ENCODE results near the gene ASB9.
A peak's percentile ranks its signal among the peaks of the same experiment; 100 is the strongest.
"Not testable (repeated sequence)": the region's sequence is repeated elsewhere in the genome, so short reads cannot be mapped to it uniquely, and the experiment has no call there.

Gene ASB9

GRCh38 chrX:15242899-15243555 is 26.9 kb downstream of the ASB9 start:
- peak in 1 of 3 donors; percentile 10 for DNase-seq (ENCODE audit: low read depth in 3 of 3, low spot score in 1 of 3)

GRCh38 chrX:15241301-15241700 is 28.6 kb downstream of the ASB9 start:
- no peak for DNase-seq (ENCODE audit: low read depth in 3 of 3, low spot score in 1 of 3)

- no peak for DNase-seq (ENCODE audit: low read depth in 3 of 3, low spot score in 1 of 3)
Observed at GRCh38 chrX:15240414-15240813, 29.5 kb downstream of the ASB9 start.

GRCh38 chrX:15236146-15236545 is 33.7 kb downstream of the ASB9 start:
- DNase-seq (ENCODE audit: low read depth in 3 of 3, low spot score in 1 of 3): no peak

- DNase-seq (ENCODE audit: low read depth in 3 of 3, low spot score in 1 of 3): no peak
Observed at GRCh38 chrX:15235001-15235400, 34.9 kb downstream of the ASB9 start.

GRCh38 chrX:15233416-15234015 is 36.4 kb downstream of the ASB9 start:
- DNase-seq (ENCODE audit: low read depth in 3 of 3, low spot score in 1 of 3): no peak

GRCh38 chrX:15224747-15225146 is 45.1 kb downstream of the ASB9 start:
- no peak for DNase-seq (ENCODE audit: low read depth in 3 of 3, low spot score in 1 of 3)

- no peak for DNase-seq (ENCODE audit: low read depth in 3 of 3, low spot score in 1 of 3)
Observed at GRCh38 chrX:15221321-15221720, 48.6 kb downstream of the ASB9 start.

GRCh38 chrX:15217161-15217560 is 52.7 kb downstream of the ASB9 start:
- DNase-seq (ENCODE audit: low read depth in 3 of 3, low spot score in 1 of 3): no peak

DNA sequence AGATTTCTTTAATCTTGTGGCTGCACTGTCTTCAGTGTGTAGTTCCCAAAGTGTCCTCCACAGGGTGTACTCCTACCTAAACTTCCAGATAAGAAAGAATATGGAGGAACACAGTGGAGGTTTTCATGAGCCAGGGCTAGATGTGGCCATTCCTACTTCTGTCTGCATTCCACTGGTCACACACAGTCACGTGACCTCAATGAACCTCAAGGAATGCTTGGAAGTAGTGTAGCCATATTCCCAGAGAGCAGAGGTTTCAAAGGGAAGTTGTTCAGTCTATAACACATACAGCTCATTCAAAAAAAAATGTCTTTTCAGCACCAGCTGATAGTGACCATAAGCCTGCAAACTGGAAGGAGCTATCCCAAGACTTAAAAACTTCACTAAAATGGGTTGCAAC is 53.6 kb downstream of the ASB9 start:
- DNase-seq (ENCODE audit: low read depth in 3 of 3, low spot score in 1 of 3): no peak

- no peak for DNase-seq (ENCODE audit: low read depth in 3 of 3, low spot score in 1 of 3)
Observed at GRCh38 chrX:15215366-15215765, 54.5 kb downstream of the ASB9 start.

DNA sequence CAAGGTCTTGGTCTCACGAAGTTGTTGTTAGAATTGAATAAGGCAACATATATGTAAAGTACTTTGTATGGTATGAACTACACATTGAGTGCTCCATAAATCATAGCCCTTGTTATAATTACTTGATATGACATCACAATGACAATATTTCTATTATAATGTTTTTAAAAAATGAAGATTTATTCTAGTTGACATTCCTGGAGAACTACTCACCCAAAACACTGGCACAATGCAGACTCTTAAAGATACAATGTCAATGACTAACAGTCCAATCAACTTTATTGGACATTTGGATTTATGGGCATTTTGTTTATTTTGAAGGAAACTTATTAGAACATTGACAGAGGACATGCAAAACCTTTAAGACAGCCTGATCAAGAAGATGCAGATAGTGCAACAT is 55.3 kb downstream of the ASB9 start:
- DNase-seq (ENCODE audit: low read depth in 3 of 3, low spot score in 1 of 3): no peak

- DNase-seq (ENCODE audit: low read depth in 3 of 3, low spot score in 1 of 3): no peak
Observed at GRCh38 chrX:15209096-15209495, 60.8 kb downstream of the ASB9 start.

- DNase-seq (ENCODE audit: low read depth in 3 of 3, low spot score in 1 of 3): no peak
Observed at GRCh38 chrX:15207994-15208393, 61.9 kb downstream of the ASB9 start.

GRCh38 chrX:15207384-15207783 is 62.5 kb downstream of the ASB9 start:
- no peak for DNase-seq (ENCODE audit: low read depth in 3 of 3, low spot score in 1 of 3)

- DNase-seq (ENCODE audit: low read depth in 3 of 3, low spot score in 1 of 3): no peak
Observed at GRCh38 chrX:15206306-15206705, 63.6 kb downstream of the ASB9 start.

- DNase-seq (ENCODE audit: low read depth in 3 of 3, low spot score in 1 of 3): no peak
Observed at GRCh38 chrX:15204130-15204751, 65.6 kb downstream of the ASB9 start.

- no peak for DNase-seq (ENCODE audit: low read depth in 3 of 3, low spot score in 1 of 3)
Observed at GRCh38 chrX:15203694-15204093, 66.2 kb downstream of the ASB9 start.

- no peak for DNase-seq (ENCODE audit: low read depth in 3 of 3, low spot score in 1 of 3)
Observed at GRCh38 chrX:15202454-15203177, 67.3 kb downstream of the ASB9 start.

DNA sequence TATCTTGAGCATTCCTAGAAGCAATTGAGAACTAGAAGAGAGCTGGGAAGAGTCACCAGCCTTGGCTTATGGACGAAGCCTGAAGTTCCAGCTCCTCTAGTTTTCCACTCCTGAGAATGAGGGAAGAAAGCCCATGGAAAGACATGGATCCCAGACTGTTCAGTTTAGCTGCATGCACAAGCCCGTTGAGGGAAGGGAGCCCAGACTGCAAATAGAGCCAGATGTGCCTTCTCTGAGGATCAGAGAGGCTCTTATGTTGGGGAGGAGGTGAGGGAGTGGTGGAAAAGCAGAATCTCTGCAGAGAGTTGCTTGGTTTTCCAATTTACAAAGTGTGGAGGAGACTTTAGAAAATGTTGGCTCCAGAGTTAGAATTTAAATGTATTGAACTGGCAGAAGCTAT is 69.0 kb downstream of the ASB9 start:
- no peak for DNase-seq (ENCODE audit: low read depth in 3 of 3, low spot score in 1 of 3)

- not testable (repeated sequence) for DNase-seq (ENCODE audit: low read depth in 3 of 3, low spot score in 1 of 3)
Observed at GRCh38 chrX:15198608-15199202, 71.2 kb downstream of the ASB9 start.

- DNase-seq (ENCODE audit: low read depth in 3 of 3, low spot score in 1 of 3): no peak
Observed at GRCh38 chrX:15194146-15194545, 75.7 kb downstream of the ASB9 start.

Measured in stimulated activated CD4-positive, alpha-beta T cell treated with anti-CD3 and anti-CD28 coated beads, TNF-alpha, amount 100 ng/mL, for 1 hour (primary cell).